Nephron (organoid): Measurements from ENCODE around the gene MEX3A.
"Not testable (repeated sequence)": the region's sequence is repeated elsewhere in the genome, so short reads cannot be mapped to it uniquely, and the experiment has no call there.

Experiments
- H3K27ac Mint-ChIP-seq, 3 experiments: 2 replicates each; pipeline ENCODE4 v1.8.0; 2020; ENCODE audit warnings: mixed read lengths in 3 of 3, mild to moderate bottlenecking in 2 of 3, moderate library complexity in 1 of 3
- H3K27me3 Mint-ChIP-seq: 2 replicates; pipeline ENCODE4 v1.8.0; 2021; ENCODE audit warnings: low read depth, mild to moderate bottlenecking, moderate library complexity, mixed read lengths
- H3K36me3 Mint-ChIP-seq: 2 replicates; pipeline ENCODE4 v1.8.0; 2020; ENCODE audit warnings: low read depth, mixed read lengths
- H3K4me1 Mint-ChIP-seq: 2 replicates; pipeline ENCODE4 v1.8.0; 2020; ENCODE audit warnings: mixed read lengths
- H3K4me3 Mint-ChIP-seq, 3 experiments: 2 replicates each; pipeline ENCODE4 v1.8.0; 2020; ENCODE audit warnings: mild to moderate bottlenecking in 3 of 3, mixed read lengths in 3 of 3, moderate library complexity in 2 of 3
- H3K9me3 Mint-ChIP-seq: 2 replicates; pipeline ENCODE4 v1.8.0; 2020; ENCODE audit warnings: mixed read lengths
- CTCF ChIP-seq, 3 experiments: fragments of 200-600 bp; sonication (generic); IDR thresholded peaks; one replicate each; pipeline ENCODE4 v1.5.0; 2021; ENCODE audit warnings: antibody characterized with exemption in 3 of 3; ENCODE audit not compliant: unreplicated experiment in 3 of 3

MEX3A gene

GRCh38 chr1:156042828-156043227 lies 39.4 kb downstream of the MEX3A start:
- Mint-ChIP-seq H3K9me3 (no peaks in the 10 kb centered on the region), H3K4me1 (no peaks in the 10 kb centered on the region), H3K27me3 (no peaks in the 10 kb centered on the region), H3K36me3 (peaks cover 45% of the 10 kb centered on the region), H3K27ac (no peak overlapping the region), H3K4me3 (no peak overlapping the region)
- TF ChIP-seq CTCF (IDR thresholded peaks at IDR 0.05; ENCODE audit: unreplicated experiment in 3 of 3): no peak

- not testable (repeated sequence) for H3K4me3 Mint-ChIP-seq, H3K4me1 Mint-ChIP-seq, H3K9me3 Mint-ChIP-seq, H3K27me3 Mint-ChIP-seq
- Mint-ChIP-seq H3K27ac (peak overlapping the region in 1 of 3 experiments; percentile 44), H3K36me3 (peaks cover 21% of the 10 kb centered on the region)
Measured at GRCh38 chr1:156034991-156035390, 47.3 kb downstream of the MEX3A start.

- H3K36me3 Mint-ChIP-seq: peaks cover 16% of the 10 kb centered on the region
- H3K27me3 Mint-ChIP-seq: no peaks in the 10 kb centered on the region
- TF ChIP-seq CTCF (IDR thresholded peaks at IDR 0.05; ENCODE audit: unreplicated experiment in 3 of 3): no peak
- no peak overlapping the region for H3K27ac Mint-ChIP-seq
- no peak overlapping the region for H3K4me3 Mint-ChIP-seq
- no peaks in the 10 kb centered on the region for H3K9me3 Mint-ChIP-seq
- H3K4me1 Mint-ChIP-seq: no peaks in the 10 kb centered on the region
Measured at GRCh38 chr1:156033011-156033410, 49.3 kb downstream of the MEX3A start.

- Mint-ChIP-seq H3K36me3 (no peaks in the 10 kb centered on the region), H3K9me3 (no peaks in the 10 kb centered on the region), H3K27ac (no peak overlapping the region), H3K4me3 (no peak overlapping the region), H3K27me3 (no peaks in the 10 kb centered on the region), H3K4me1 (no peaks in the 10 kb centered on the region)
- TF ChIP-seq CTCF (IDR thresholded peaks at IDR 0.05; ENCODE audit: unreplicated experiment in 3 of 3): no peak
Measured at GRCh38 chr1:156026588-156026987, 55.7 kb downstream of the MEX3A start.

- peak overlapping the region in 1 of 3 experiments; percentile 5 for H3K27ac Mint-ChIP-seq
- peaks cover under 1% of the 10 kb centered on the region for H3K36me3 Mint-ChIP-seq
- no peak overlapping the region for H3K4me3 Mint-ChIP-seq
- peaks cover under 1% of the 10 kb centered on the region for H3K4me1 Mint-ChIP-seq
- H3K27me3 Mint-ChIP-seq: no peaks in the 10 kb centered on the region
- TF ChIP-seq CTCF (IDR thresholded peaks at IDR 0.05; ENCODE audit: unreplicated experiment in 3 of 3): peak; percentile 43 to 59 (median 46)
- no peaks in the 10 kb centered on the region for H3K9me3 Mint-ChIP-seq
Measured at GRCh38 chr1:156025876-156026275, 56.4 kb downstream of the MEX3A start.

- H3K27me3 Mint-ChIP-seq: no peaks in the 10 kb centered on the region
- peaks cover 11% of the 10 kb centered on the region for H3K4me1 Mint-ChIP-seq
- no peak for TF ChIP-seq CTCF (IDR thresholded peaks at IDR 0.05; ENCODE audit: unreplicated experiment in 3 of 3)
- no peak overlapping the region for H3K4me3 Mint-ChIP-seq
- peaks cover 9% of the 10 kb centered on the region for H3K36me3 Mint-ChIP-seq
- no peak overlapping the region for H3K27ac Mint-ChIP-seq
- H3K9me3 Mint-ChIP-seq: no peaks in the 10 kb centered on the region
Measured at GRCh38 chr1:156024801-156025200, 57.5 kb downstream of the MEX3A start.
